HepG2 (cell line): ENCODE measurements around the gene BCAS2. TPM values are rescaled to one million over a fixed set of nuclear protein-coding genes. Genes with fewer than 3 reads are reported as not detected.

Experiments used
- ATAC-seq: fragments of 200-7000 bp; cut with Tn5 transposase; 3 replicates; pipeline ENCODE4 v1.9.1; 2020; ENCODE audit warnings: mild to moderate bottlenecking, moderate library complexity
- BruUV-seq: library from RNA; stranded (reverse); fragments of 400-500 nt; replicated peaks from 2 replicates; lab custom pipeline; 2021; lab: Mats Ljungman, UMichigan
- CTCF ChIA-PET: fragments of 300-600 bp; formaldehyde crosslinking; extraction: SDS; loops from one replicate; lab custom pipeline; 2021; ENCODE audit warnings: low total read pairs, inconsistent platforms, low intra/inter-chr PET ratio; lab: Yijun Ruan, JAX
- POLR2A ChIA-PET: fragments of 350-600 bp; sonication (Branson Sonifier 250); formaldehyde crosslinking; loops from one replicate; lab custom pipeline; 2020; ENCODE audit warnings: antibody characterized with exemption, inconsistent platforms; lab: Yijun Ruan, JAX
- DNase-seq: peaks from one replicate; pipeline ENCODE4 v3.0.0-alpha.2; 2015; ENCODE audit warnings: low spot score
- FAIRE-seq: peaks from 3 replicates; lab custom pipeline; 2011; peaks lifted over from hg19 to GRCh38; lab: Jason Lieb, UNC
- H2AFZ ChIP-seq: one replicate; pipeline ENCODE4 v1.6.1; 2011; ENCODE audit warnings: low read length, inconsistent platforms
- H3K27ac ChIP-seq: fragments of 300-600 bp; 3 replicates; pipeline ENCODE4 v1.8.0; 2011; ENCODE audit warnings: mixed run types, mild to moderate bottlenecking, mixed read lengths, low read length, inconsistent platforms; ENCODE audit not compliant: insufficient read depth; ENCODE audit errors: extremely low read length
- H3K27me3 ChIP-seq, 2 experiments: fragments of 200-600 bp in 1 of 2; 2 replicates in 1 of 2; 3 replicates in 1 of 2; pipeline versions ENCODE4 v1.6.0 to v1.8.0; 2011; ENCODE audit warnings: low read length in 2 of 2, mild to moderate bottlenecking in 2 of 2, moderate library complexity in 2 of 2, inconsistent platforms in 1 of 2; ENCODE audit not compliant: insufficient read depth in 2 of 2, control insufficient read depth in 1 of 2
- H3K36me3 ChIP-seq, 2 experiments: fragments of 200-600 bp in 1 of 2; replicated peaks in 1 of 2; 2 replicates in 1 of 2; 3 replicates in 1 of 2; pipeline versions ENCODE4 v1.5.1 to v1.8.0; 2011; ENCODE audit warnings: low read length in 2 of 2, inconsistent platforms in 1 of 2; ENCODE audit not compliant: insufficient read depth in 2 of 2, control insufficient read depth in 1 of 2
- H3K4me1 ChIP-seq: 2 replicates; pipeline ENCODE4 v1.5.1; 2012; ENCODE audit warnings: low read length, inconsistent platforms; ENCODE audit not compliant: insufficient read depth
- H3K4me2 ChIP-seq: 2 replicates; pipeline ENCODE4 v1.6.0; 2011; ENCODE audit warnings: low read depth, low read length, inconsistent platforms
- H3K4me3 ChIP-seq, 3 experiments: fragments of 200-600 bp in 1 of 3; sonication (generic), shearing (Covaris generic) in 1 of 3; replicated peaks in 1 of 3; 2 replicates each; pipeline ENCODE4 v1.5.1; 2011 to 2016; ENCODE audit warnings: low read length in 3 of 3, inconsistent platforms in 2 of 3, low read depth in 2 of 3, mild to moderate bottlenecking in 2 of 3, control low read depth in 1 of 3, mixed read lengths in 1 of 3; ENCODE audit not compliant: insufficient read depth in 1 of 3
- H3K79me2 ChIP-seq: one replicate; pipeline ENCODE4 v1.6.1; 2011; ENCODE audit warnings: low read length, inconsistent platforms; ENCODE audit not compliant: insufficient read depth
- H3K9ac ChIP-seq: 2 replicates; pipeline ENCODE4 v1.6.0; 2011; ENCODE audit warnings: mild to moderate bottlenecking, low read depth, low read length, inconsistent platforms; ENCODE audit not compliant: insufficient read depth
- H3K9me3 ChIP-seq: 2 replicates; pipeline ENCODE4 v1.5.1; 2012; ENCODE audit warnings: mild to moderate bottlenecking, low read length
- H4K20me1 ChIP-seq: 2 replicates; pipeline ENCODE4 v1.6.0; 2011; ENCODE audit warnings: inconsistent platforms, mild to moderate bottlenecking, low read length, moderate library complexity; ENCODE audit not compliant: insufficient read depth
- CAMTA2 ChIP-seq: sonication (generic); formaldehyde crosslinking; IDR thresholded peaks from 2 replicates; pipeline ENCODE4 v1.4.0; 2020; ENCODE audit warnings: mild to moderate bottlenecking, missing genetic modification reagents, borderline replicate concordance
- CCAR2 ChIP-seq: fragments of 200-400 bp; formaldehyde crosslinking; optimal IDR thresholded peaks from 2 replicates; pipeline ENCODE3; 2018; ENCODE audit warnings: low read depth, mild to moderate bottlenecking, low read length, moderate library complexity
- ELF1 ChIP-seq: sonication (generic); formaldehyde crosslinking; IDR thresholded peaks from 2 replicates; pipeline ENCODE4 v1.4.0; 2020; ENCODE audit warnings: missing genetic modification reagents
- FOSL1 ChIP-seq: sonication (generic); formaldehyde crosslinking; IDR thresholded peaks from 2 replicates; pipeline ENCODE4 v1.9.0; 2021; ENCODE audit warnings: missing genetic modification reagents, borderline replicate concordance
- FOSL2 ChIP-seq: sonication (generic); formaldehyde crosslinking; IDR thresholded peaks from 2 replicates; pipeline ENCODE4 v1.4.0; 2020; ENCODE audit warnings: missing genetic modification reagents
- MIXL1 ChIP-seq: IDR thresholded peaks from 2 replicates; pipeline ENCODE4 v1.6.1; 2016
- MTF2 ChIP-seq: sonication (generic); formaldehyde crosslinking; IDR thresholded peaks from 2 replicates; pipeline ENCODE4 v1.5.0; 2020; ENCODE audit warnings: missing genetic modification reagents, borderline replicate concordance
- MXI1 ChIP-seq: IDR thresholded peaks from 3 replicates; pipeline ENCODE4 v1.6.1; 2012; ENCODE audit warnings: low read depth, low read length, inconsistent platforms, borderline replicate concordance
- PCBP1 ChIP-seq: fragments of 200-400 bp; formaldehyde crosslinking; IDR thresholded peaks from 2 replicates; pipeline ENCODE4 v1.6.1; 2017; ENCODE audit warnings: mild to moderate bottlenecking, low read depth, low read length, borderline replicate concordance
- SATB2 ChIP-seq: sonication (generic); formaldehyde crosslinking; IDR thresholded peaks from 2 replicates; pipeline ENCODE4 v1.5.0; 2020; ENCODE audit warnings: missing genetic modification reagents
- SIN3B ChIP-seq: fragments of 150-350 bp; IDR thresholded peaks from 2 replicates; pipeline ENCODE4 v1.6.1; 2014; ENCODE audit warnings: low read length
- SP4 ChIP-seq: sonication (generic); formaldehyde crosslinking; IDR thresholded peaks from 2 replicates; pipeline ENCODE4 v1.8.1; 2023; ENCODE audit warnings: mild to moderate bottlenecking, missing genetic modification reagents
- TEAD2 ChIP-seq: sonication (generic); formaldehyde crosslinking; IDR thresholded peaks from 2 replicates; pipeline ENCODE4 v1.9.0; 2021; ENCODE audit warnings: missing genetic modification reagents
- YEATS4 ChIP-seq: sonication (generic); formaldehyde crosslinking; IDR thresholded peaks from 2 replicates; pipeline ENCODE4 v1.4.0; 2020; ENCODE audit warnings: missing genetic modification reagents, borderline replicate concordance
- ZBTB38 ChIP-seq: sonication (generic); formaldehyde crosslinking; IDR thresholded peaks from 2 replicates; pipeline ENCODE4 v1.5.1; 2020; ENCODE audit warnings: mild to moderate bottlenecking, missing genetic modification reagents
- ZNF326 ChIP-seq: sonication (generic); formaldehyde crosslinking; IDR thresholded peaks from 2 replicates; pipeline ENCODE4 v1.4.0; 2020; ENCODE audit warnings: missing genetic modification reagents, borderline replicate concordance
- ZNF552 ChIP-seq: sonication (generic); formaldehyde crosslinking; IDR thresholded peaks from 2 replicates; pipeline ENCODE4 v1.9.0; 2022; ENCODE audit warnings: missing genetic modification reagents, mild to moderate bottlenecking, borderline replicate concordance
- WGBS: methylation state at CpG from one replicate; pipeline ENCODE4 v1.1.6; 2017; ENCODE audit warnings: low lambda C conversion rate; 5-methylcytosine and 5-hydroxymethylcytosine counted together
- in situ Hi-C: cut with HindIII; loops from 2 replicates; pipeline ENCODE4 v1.10.0; 2017; ENCODE audit warnings: low pct_unique_long_range_greater_than_20kb; ENCODE audit not compliant: extremely low pct_ligation_motif_present
- intact Hi-C: fragments of 100-400 bp; cut with micrococcal nuclease; formaldehyde crosslinking; loops from one replicate; pipeline ENCODE4 v1.10.0; 2022; ENCODE audit not compliant: unreplicated experiment
- polyA plus RNA-seq, 8 experiments: library from polyadenylated mRNA; depleted of rRNA in 3 of 8; stranded (reverse) in 7 of 8; unstranded in 1 of 8; fragments of >200 nt; fragmentation: Illumina TruSeq in 4 of 8; extraction: Trizol in 4 of 8; gene quantifications; 2 replicates each; pipeline versions ENCODE4 v1.2.1 to v1.2.3, GENCODE V29; 2011 to 2016; ENCODE audit warnings: low read depth in 4 of 8, missing spikeins in 1 of 8, mixed read lengths in 1 of 8; ENCODE audit not compliant: insufficient read depth in 1 of 8
- total RNA-seq, 5 experiments: library from RNA; depleted of rRNA; stranded (reverse); fragments of >200 nt; fragmentation: Illumina TruSeq; extraction: Trizol; gene quantifications; 2 replicates each; pipeline ENCODE4 v1.2.3, GENCODE V29; 2016; ENCODE audit warnings: low read depth in 1 of 5
- TF ChIP-seq, protein P1 (sequence below), 2 experiments: sonication (generic) in 1 of 2; formaldehyde crosslinking in 1 of 2; IDR thresholded peaks; 2 replicates each; pipeline versions ENCODE4 v1.4.0 to v1.6.1; 2016 to 2020; ENCODE audit warnings: borderline replicate concordance in 1 of 2, low read depth in 1 of 2, mild to moderate bottlenecking in 1 of 2, missing genetic modification reagents in 1 of 2
- TF ChIP-seq, protein P2 (sequence below): sonication (generic); formaldehyde crosslinking; IDR thresholded peaks from 2 replicates; pipeline ENCODE4; 2020; ENCODE audit warnings: missing genetic modification reagents, mild to moderate bottlenecking, borderline replicate concordance

BCAS2 gene
- total and polyA plus RNA-seq, 2 of the 13 experiments (the other 11 are each of a cell fraction or from before 2014, with no cell fraction given), result 18.0 to 47.4 TPM

DNA sequence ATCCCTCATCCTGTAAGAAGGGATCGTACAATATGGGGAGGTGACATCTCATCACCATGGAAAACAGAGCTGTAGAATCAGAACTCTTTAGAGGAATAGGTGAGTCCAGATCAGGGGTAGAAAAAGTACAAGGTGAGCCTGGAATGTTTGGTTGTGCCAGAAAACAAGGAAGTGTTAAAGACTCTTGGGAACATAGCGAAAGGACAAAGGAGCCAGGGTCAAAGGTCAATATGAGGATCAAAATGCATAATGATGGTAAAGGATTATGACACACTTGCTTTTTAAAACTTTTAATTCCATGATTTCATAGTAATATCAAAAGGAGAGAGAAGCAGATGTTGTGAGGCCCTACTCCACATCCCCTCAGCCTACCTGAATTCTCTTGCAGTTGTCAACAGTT, 51.2 kb downstream of the BCAS2 start:
- Histone ChIP-seq H3K79me2 (no peaks in the 10 kb centered on the region), H3K27me3 (peaks cover 0 to 2% of the 10 kb centered on the region in 2 experiments; a peak in 2 of 5 replicates), H3K4me2 (no peak overlapping the region), H3K9ac (no peak overlapping the region)
- CTCF ChIA-PET, result no interaction called here
- TF ChIP-seq CAMTA2 (CRISPR knock-in tag) (no peak), MIXL1 (CRISPR knock-in tag) (no peak), FOSL1 (no peak), SP4 (CRISPR knock-in tag) (no peak), SATB2 (CRISPR knock-in tag) (no peak), MTF2 (CRISPR knock-in tag) (no peak), ELF1 (CRISPR knock-in tag) (no peak), ZBTB38 (CRISPR knock-in tag) (no peak), SIN3B (no peak), TEAD2 (CRISPR knock-in tag) (no peak), MXI1 (no peak), FOSL2 (CRISPR knock-in tag) (no peak), PCBP1 (no peak), CCAR2 (no peak), ZNF552 (no peak), YEATS4 (CRISPR knock-in tag) (no peak), ZNF326 (CRISPR knock-in tag) (no peak)
- TF ChIP-seq, protein P1, sequence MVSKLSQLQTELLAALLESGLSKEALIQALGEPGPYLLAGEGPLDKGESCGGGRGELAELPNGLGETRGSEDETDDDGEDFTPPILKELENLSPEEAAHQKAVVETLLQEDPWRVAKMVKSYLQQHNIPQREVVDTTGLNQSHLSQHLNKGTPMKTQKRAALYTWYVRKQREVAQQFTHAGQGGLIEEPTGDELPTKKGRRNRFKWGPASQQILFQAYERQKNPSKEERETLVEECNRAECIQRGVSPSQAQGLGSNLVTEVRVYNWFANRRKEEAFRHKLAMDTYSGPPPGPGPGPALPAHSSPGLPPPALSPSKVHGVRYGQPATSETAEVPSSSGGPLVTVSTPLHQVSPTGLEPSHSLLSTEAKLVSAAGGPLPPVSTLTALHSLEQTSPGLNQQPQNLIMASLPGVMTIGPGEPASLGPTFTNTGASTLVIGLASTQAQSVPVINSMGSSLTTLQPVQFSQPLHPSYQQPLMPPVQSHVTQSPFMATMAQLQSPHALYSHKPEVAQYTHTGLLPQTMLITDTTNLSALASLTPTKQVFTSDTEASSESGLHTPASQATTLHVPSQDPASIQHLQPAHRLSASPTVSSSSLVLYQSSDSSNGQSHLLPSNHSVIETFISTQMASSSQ (IDR thresholded peaks at IDR 0.05; ENCODE audit: low read depth), result no peak
- TF ChIP-seq, protein P1 (CRISPR knock-in tag; IDR thresholded peaks at IDR 0.05; ENCODE audit: borderline replicate concordance), result no peak
- TF ChIP-seq, protein P2, sequence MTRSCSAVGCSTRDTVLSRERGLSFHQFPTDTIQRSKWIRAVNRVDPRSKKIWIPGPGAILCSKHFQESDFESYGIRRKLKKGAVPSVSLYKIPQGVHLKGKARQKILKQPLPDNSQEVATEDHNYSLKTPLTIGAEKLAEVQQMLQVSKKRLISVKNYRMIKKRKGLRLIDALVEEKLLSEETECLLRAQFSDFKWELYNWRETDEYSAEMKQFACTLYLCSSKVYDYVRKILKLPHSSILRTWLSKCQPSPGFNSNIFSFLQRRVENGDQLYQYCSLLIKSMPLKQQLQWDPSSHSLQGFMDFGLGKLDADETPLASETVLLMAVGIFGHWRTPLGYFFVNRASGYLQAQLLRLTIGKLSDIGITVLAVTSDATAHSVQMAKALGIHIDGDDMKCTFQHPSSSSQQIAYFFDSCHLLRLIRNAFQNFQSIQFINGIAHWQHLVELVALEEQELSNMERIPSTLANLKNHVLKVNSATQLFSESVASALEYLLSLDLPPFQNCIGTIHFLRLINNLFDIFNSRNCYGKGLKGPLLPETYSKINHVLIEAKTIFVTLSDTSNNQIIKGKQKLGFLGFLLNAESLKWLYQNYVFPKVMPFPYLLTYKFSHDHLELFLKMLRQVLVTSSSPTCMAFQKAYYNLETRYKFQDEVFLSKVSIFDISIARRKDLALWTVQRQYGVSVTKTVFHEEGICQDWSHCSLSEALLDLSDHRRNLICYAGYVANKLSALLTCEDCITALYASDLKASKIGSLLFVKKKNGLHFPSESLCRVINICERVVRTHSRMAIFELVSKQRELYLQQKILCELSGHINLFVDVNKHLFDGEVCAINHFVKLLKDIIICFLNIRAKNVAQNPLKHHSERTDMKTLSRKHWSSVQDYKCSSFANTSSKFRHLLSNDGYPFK, result no peak
- TF ChIP-seq, all 625 proteins: peak for 0
- 47% methylated on average over 2 of the region's 2 CpGs for WGBS
- H3K36me3 ChIP-seq, result no peaks in the 10 kb centered on the region
- ATAC-seq, result no peak
- POLR2A ChIA-PET, result no interaction called here
- BruUV-seq, result no TSS peak
- intact Hi-C loops (no loop called here), in situ Hi-C loops (no loop called here)
- H3K4me3 ChIP-seq, result no peak overlapping the region
- H3K9me3 ChIP-seq, result no peaks in the 10 kb centered on the region
- no peak overlapping the region for H2AFZ ChIP-seq
- no peaks in the 10 kb centered on the region for H3K4me1 ChIP-seq
- FAIRE-seq, result no peak
- DNase-seq, result no peak
- H3K27ac ChIP-seq, result no peak overlapping the region
- no peaks in the 10 kb centered on the region for H4K20me1 ChIP-seq
